H9 (cell line): ENCODE data around the gene ALG11. TPM values are rescaled to one million over a fixed set of nuclear protein-coding genes. Genes with fewer than 3 reads are reported as not detected.

Experiments used
- DNase-seq: peaks from one replicate; pipeline ENCODE4 v3.0.0-alpha.2; 2017
- H2AFZ ChIP-seq: one replicate; pipeline ENCODE4 v1.6.1; 2013; ENCODE audit warnings: mild to moderate bottlenecking, low read length, control low read depth, moderate library complexity
- H2AK5ac ChIP-seq: 2 replicates; pipeline ENCODE4 v1.6.1; 2013; ENCODE audit warnings: low read length, control low read depth, mixed read lengths; ENCODE audit not compliant: insufficient read length
- H2BK120ac ChIP-seq: one replicate; pipeline ENCODE4 v1.6.1; 2013; ENCODE audit warnings: low read depth, mild to moderate bottlenecking, low read length, control low read depth, inconsistent platforms; ENCODE audit not compliant: poor library complexity, severe bottlenecking
- H2BK12ac ChIP-seq: 2 replicates; pipeline ENCODE4 v1.6.1; 2013; ENCODE audit warnings: low read length, control low read depth, mixed read lengths, low read depth; ENCODE audit not compliant: insufficient read length
- H2BK15ac ChIP-seq: 2 replicates; pipeline ENCODE4 v1.6.1; 2013; ENCODE audit warnings: low read depth, low read length, control low read depth
- H2BK20ac ChIP-seq: one replicate; pipeline ENCODE4 v1.6.1; 2013; ENCODE audit warnings: low read depth, mild to moderate bottlenecking, low read length, control low read depth, inconsistent platforms; ENCODE audit not compliant: poor library complexity, severe bottlenecking
- H2BK5ac ChIP-seq: 2 replicates; pipeline ENCODE4 v1.6.1; 2013; ENCODE audit warnings: low read length, control low read depth, mixed read lengths; ENCODE audit not compliant: insufficient read length
- H3K14ac ChIP-seq: 2 replicates; pipeline ENCODE4 v1.6.1; 2013; ENCODE audit warnings: low read length, control low read depth; ENCODE audit not compliant: insufficient read depth
- H3K18ac ChIP-seq: 2 replicates; pipeline ENCODE4 v1.6.1; 2013; ENCODE audit warnings: low read depth, mild to moderate bottlenecking, mixed read lengths, low read length, control low read depth; ENCODE audit not compliant: insufficient read length
- H3K23ac ChIP-seq: 2 replicates; pipeline ENCODE4 v1.6.1; 2013; ENCODE audit warnings: low read length, control low read depth, mixed read lengths, low read depth; ENCODE audit not compliant: insufficient read length
- H3K23me2 ChIP-seq: 2 replicates; pipeline ENCODE4 v1.6.1; 2013; ENCODE audit warnings: low read depth, mild to moderate bottlenecking, mixed read lengths, low read length, control low read depth; ENCODE audit not compliant: insufficient read length, poor library complexity, severe bottlenecking
- H3K27ac ChIP-seq: 2 replicates; pipeline ENCODE4 v1.5.1; 2013; ENCODE audit warnings: low read length, control low read depth, mixed read lengths, low read depth; ENCODE audit not compliant: insufficient read length
- H3K27me3 ChIP-seq: 2 replicates; pipeline ENCODE4 v1.6.1; 2013; ENCODE audit warnings: low read length, control low read depth, inconsistent platforms; ENCODE audit not compliant: insufficient read depth
- H3K4ac ChIP-seq: 2 replicates; pipeline ENCODE4 v1.6.1; 2013; ENCODE audit warnings: low read depth, mild to moderate bottlenecking, control low read depth, inconsistent platforms, low read length, moderate library complexity
- H3K4me1 ChIP-seq: 2 replicates; pipeline ENCODE4 v1.6.1; 2013; ENCODE audit warnings: low read length, control low read depth, inconsistent platforms; ENCODE audit not compliant: insufficient read depth
- H3K4me2 ChIP-seq: 2 replicates; pipeline ENCODE4 v1.6.1; 2013; ENCODE audit warnings: low read length, control low read depth, mixed read lengths; ENCODE audit not compliant: insufficient read length, insufficient read depth
- H3K56ac ChIP-seq: 2 replicates; pipeline ENCODE4 v1.6.1; 2013; ENCODE audit warnings: low read depth, mild to moderate bottlenecking, mixed read lengths, low read length, control low read depth; ENCODE audit not compliant: insufficient read length
- H3K79me1 ChIP-seq: 2 replicates; pipeline ENCODE4 v1.6.1; 2013; ENCODE audit warnings: low read depth, mild to moderate bottlenecking, moderate library complexity, low read length, control low read depth, inconsistent platforms; ENCODE audit not compliant: insufficient read depth, poor library complexity, severe bottlenecking
- H3K79me2 ChIP-seq: 2 replicates; pipeline ENCODE4 v1.6.1; 2013; ENCODE audit warnings: low read length, control low read depth, inconsistent platforms; ENCODE audit not compliant: insufficient read depth
- H3K9ac ChIP-seq: 2 replicates; pipeline ENCODE4 v1.6.1; 2013; ENCODE audit warnings: low read length, control low read depth, mixed read lengths; ENCODE audit not compliant: insufficient read length; ENCODE audit errors: extremely low read depth
- H3K9me3 ChIP-seq: one replicate; pipeline ENCODE4 v1.6.1; 2013; ENCODE audit warnings: low read depth, low read length, inconsistent platforms; ENCODE audit not compliant: control insufficient read depth
- H3T11ph ChIP-seq: one replicate; pipeline ENCODE4 v1.6.1; 2013; ENCODE audit warnings: mild to moderate bottlenecking, low read length, control low read depth, inconsistent platforms
- H4K20me1 ChIP-seq: one replicate; pipeline ENCODE4 v1.6.1; 2013; ENCODE audit not compliant: control insufficient read depth, insufficient read length, insufficient read depth
- H4K5ac ChIP-seq: 2 replicates; pipeline ENCODE4 v1.6.1; 2013; ENCODE audit warnings: low read depth, mild to moderate bottlenecking, mixed read lengths, low read length, control low read depth; ENCODE audit not compliant: insufficient read length
- H4K8ac ChIP-seq: replicated peaks from 2 replicates; pipeline ENCODE4 v1.6.1; 2013; ENCODE audit warnings: low read length, control low read depth, mixed read lengths, low read depth; ENCODE audit not compliant: insufficient read length
- H4K91ac ChIP-seq: 2 replicates; pipeline ENCODE4 v1.6.1; 2013; ENCODE audit warnings: low read depth, mild to moderate bottlenecking, moderate library complexity, mixed read lengths, low read length, control low read depth; ENCODE audit not compliant: insufficient read length
- H3K27ac Mint-ChIP-seq, 3 experiments: 2 replicates in 2 of 3; 3 replicates in 1 of 3; pipeline ENCODE4 v1.8.0; 2020 to 2021; ENCODE audit warnings: mixed read lengths in 3 of 3, mild to moderate bottlenecking in 1 of 3, moderate library complexity in 1 of 3
- H3K27me3 Mint-ChIP-seq: 2 replicates; pipeline ENCODE4 v1.8.0; 2021; ENCODE audit warnings: low read depth, mild to moderate bottlenecking, moderate library complexity, mixed read lengths
- H3K36me3 Mint-ChIP-seq, 3 experiments: 2 replicates in 2 of 3; 3 replicates in 1 of 3; pipeline ENCODE4 v1.8.0; 2020 to 2021; ENCODE audit warnings: low read depth in 3 of 3, mixed read lengths in 3 of 3; ENCODE audit not compliant: insufficient read depth in 1 of 3
- H3K4me1 Mint-ChIP-seq, 2 experiments: 2 replicates each; pipeline ENCODE4 v1.8.0; 2020; ENCODE audit warnings: mixed read lengths in 2 of 2
- H3K4me3 Mint-ChIP-seq, 2 experiments: 2 replicates in 1 of 2; 3 replicates in 1 of 2; pipeline ENCODE4 v1.8.0; 2020 to 2021; ENCODE audit warnings: mild to moderate bottlenecking in 2 of 2, mixed read lengths in 2 of 2, moderate library complexity in 1 of 2
- H3K9me3 Mint-ChIP-seq, 2 experiments: 2 replicates in 1 of 2; 3 replicates in 1 of 2; pipeline ENCODE4 v1.8.0; 2020; ENCODE audit warnings: mild to moderate bottlenecking in 2 of 2, mixed read lengths in 2 of 2, moderate library complexity in 1 of 2
- WGBS: extraction: QIAGEN DNeasy Blood & Tissue Kit; methylation state at CpG from one replicate; pipeline ENCODE4 v1.1.7; 2013; ENCODE audit warnings: missing lambda C conversion rate, low lambda C conversion rate, mixed read lengths; ENCODE audit not compliant: insufficient read length; ENCODE audit errors: extremely low coverage; 5-methylcytosine and 5-hydroxymethylcytosine counted together
- total RNA-seq: library from RNA; stranded (reverse); gene quantifications from 2 replicates; pipeline ENCODE4 v1.2.1, GENCODE V29; 2021
- TF ChIP-seq, protein P1 (sequence below): fragments of 200-600 bp; sonication (generic); conservative IDR thresholded peaks from 3 replicates; pipeline ENCODE4 v1.8.0; 2021; ENCODE audit warnings: antibody characterized with exemption, mild to moderate bottlenecking

The ALG11 gene
- total RNA-seq, 1 experiment from 2014 or later = 46.6 TPM

DNA sequence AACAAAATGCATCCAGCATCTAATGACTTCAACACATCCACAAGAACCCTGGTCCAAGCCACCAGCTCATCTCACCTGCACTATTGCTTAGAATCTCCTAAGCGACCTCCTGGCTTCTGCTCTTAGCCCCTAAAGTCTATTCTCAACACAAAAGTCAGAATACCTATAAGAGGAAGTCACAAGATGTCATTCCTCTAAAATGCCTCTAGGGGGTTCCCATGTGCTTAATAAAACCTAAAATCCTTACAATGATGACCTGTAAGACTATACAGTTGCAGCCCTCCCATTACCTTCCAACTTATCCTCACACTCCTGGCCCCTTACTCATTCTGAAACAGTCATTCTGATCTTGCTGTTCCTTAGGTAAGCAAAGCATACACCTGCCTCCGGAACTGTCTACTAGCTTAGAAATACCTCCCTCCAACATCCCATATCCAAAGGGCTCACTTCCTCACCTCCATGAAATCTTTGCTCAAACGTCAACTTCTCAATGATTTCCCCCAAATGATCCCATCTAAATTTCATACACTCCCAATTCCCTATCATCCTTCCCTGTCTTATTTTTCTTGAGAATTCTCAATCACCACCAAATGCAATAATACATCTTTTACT lies 11.0 kb upstream of the ALG11 start:
- no peak overlapping the region for H3K4ac ChIP-seq
- H2BK120ac ChIP-seq = no peak overlapping the region
- H2AFZ ChIP-seq = no peak overlapping the region
- Mint-ChIP-seq H3K27ac (no peak overlapping the region), H3K27me3 (peaks cover 1% of the 10 kb centered on the region; the same call in 1 of the 2 replicates), H3K4me1 (peaks cover 48 to 55% of the 10 kb centered on the region in 2 experiments), H3K4me3 (no peak overlapping the region; a peak in 1 of 5 replicates), H3K36me3 (peaks cover 2 to 3% (median 3%) of the 10 kb centered on the region in 3 experiments; a peak in 4 of 7 replicates), H3K9me3 (0 out of 5 replicates have a peak, but pooled peaks cover 0 to 2% of the 10 kb centered on the region in 2 experiments)
- TF ChIP-seq, protein P1, sequence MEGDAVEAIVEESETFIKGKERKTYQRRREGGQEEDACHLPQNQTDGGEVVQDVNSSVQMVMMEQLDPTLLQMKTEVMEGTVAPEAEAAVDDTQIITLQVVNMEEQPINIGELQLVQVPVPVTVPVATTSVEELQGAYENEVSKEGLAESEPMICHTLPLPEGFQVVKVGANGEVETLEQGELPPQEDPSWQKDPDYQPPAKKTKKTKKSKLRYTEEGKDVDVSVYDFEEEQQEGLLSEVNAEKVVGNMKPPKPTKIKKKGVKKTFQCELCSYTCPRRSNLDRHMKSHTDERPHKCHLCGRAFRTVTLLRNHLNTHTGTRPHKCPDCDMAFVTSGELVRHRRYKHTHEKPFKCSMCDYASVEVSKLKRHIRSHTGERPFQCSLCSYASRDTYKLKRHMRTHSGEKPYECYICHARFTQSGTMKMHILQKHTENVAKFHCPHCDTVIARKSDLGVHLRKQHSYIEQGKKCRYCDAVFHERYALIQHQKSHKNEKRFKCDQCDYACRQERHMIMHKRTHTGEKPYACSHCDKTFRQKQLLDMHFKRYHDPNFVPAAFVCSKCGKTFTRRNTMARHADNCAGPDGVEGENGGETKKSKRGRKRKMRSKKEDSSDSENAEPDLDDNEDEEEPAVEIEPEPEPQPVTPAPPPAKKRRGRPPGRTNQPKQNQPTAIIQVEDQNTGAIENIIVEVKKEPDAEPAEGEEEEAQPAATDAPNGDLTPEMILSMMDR = peak; percentile 77
- no peak overlapping the region for H3K9ac ChIP-seq
- H4K91ac ChIP-seq = no peak overlapping the region
- WGBS = 100% methylated on average over 1 of the region's 3 CpGs
- DNase-seq = no peak
- H2AK5ac ChIP-seq = no peak overlapping the region
- no peak overlapping the region for H3T11ph ChIP-seq
- H3K4me2 ChIP-seq = no peak overlapping the region
- no peak overlapping the region for H2BK5ac ChIP-seq
- no peak overlapping the region for H3K14ac ChIP-seq
- H3K23ac ChIP-seq = no peak overlapping the region
- H2BK15ac ChIP-seq = no peak overlapping the region
- H4K20me1 ChIP-seq = no peaks in the 10 kb centered on the region
- H3K9me3 ChIP-seq = no peaks in the 10 kb centered on the region
- no peaks in the 10 kb centered on the region for H3K79me1 ChIP-seq
- H3K56ac ChIP-seq = no peak overlapping the region
- no peaks in the 10 kb centered on the region for H3K79me2 ChIP-seq
- H4K5ac ChIP-seq = no peak overlapping the region
- no peak overlapping the region for H2BK20ac ChIP-seq
- no peak overlapping the region for H4K8ac ChIP-seq
- no peak overlapping the region for H2BK12ac ChIP-seq
- H3K23me2 ChIP-seq = no peaks in the 10 kb centered on the region
- H3K27me3 ChIP-seq = no peaks in the 10 kb centered on the region
- peaks cover 8% of the 10 kb centered on the region; the same call in 1 of the 2 replicates for H3K4me1 ChIP-seq
- H3K27ac ChIP-seq = no peak overlapping the region
- H3K18ac ChIP-seq = no peak overlapping the region
